Left renal pelvis (tissue), 4 donors: ENCODE measurements around the gene USP15. TPM values are rescaled to one million over a fixed set of nuclear protein-coding genes. Genes with fewer than 3 reads are reported as not detected.
"Not testable (repeated sequence)": the region's sequence is repeated elsewhere in the genome, so short reads cannot be mapped to it uniquely, and the experiment has no call there.

Experiments used
- DNase-seq, 4 donors: peaks; one replicate each; pipeline ENCODE4 v3.0.0-alpha.2; 2013; ENCODE audit warnings: low read depth in 4 of 4, low spot score in 3 of 4
- polyA plus RNA-seq, 4 donors: library from polyadenylated mRNA; unstranded; fragments of 120-200 nt; gene quantifications; one replicate each; pipeline ENCODE4 v1.2.1, GENCODE V29; 2013; ENCODE audit not compliant: insufficient read length in 4 of 4

The USP15 gene
- polyA plus RNA-seq, 4 donors = 42.6 to 51.6 (median 50.0) TPM

GRCh38 chr12:62434494-62435302, 174.5 kb downstream of the USP15 start:
- DNase-seq = no peak

GRCh38 chr12:62435303-62436163, 175.3 kb downstream of the USP15 start:
- DNase-seq = peak; percentile 10 to 48 (median 28)

GRCh38 chr12:62436164-62436503, 175.9 kb downstream of the USP15 start:
- no peak for DNase-seq

GRCh38 chr12:62438098-62438692, 178.0 kb downstream of the USP15 start:
- peak in 3 of 4 donors; percentile 27 to 43 (median 29) for DNase-seq

GRCh38 chr12:62446754-62447452, 186.7 kb downstream of the USP15 start:
- no peak for DNase-seq

- no peak for DNase-seq
Measured at GRCh38 chr12:62448436-62448835, 188.2 kb downstream of the USP15 start.

GRCh38 chr12:62455429-62455828, 195.2 kb downstream of the USP15 start:
- not testable (repeated sequence) for DNase-seq

- no peak for DNase-seq
Measured at GRCh38 chr12:62458626-62459025, 198.4 kb downstream of the USP15 start.

GRCh38 chr12:62459976-62460375, 199.8 kb downstream of the USP15 start:
- no peak for DNase-seq

- DNase-seq = not testable (repeated sequence)
Measured at GRCh38 chr12:62461171-62461837, 201.1 kb downstream of the USP15 start.

GRCh38 chr12:62463252-62463651, 203.0 kb downstream of the USP15 start:
- DNase-seq = not testable (repeated sequence)

Other genes starting within 250 kb of the USP15 start
- 10 to 100 TPM; 59.9 to 71.9 (median 60.5) TPM for gene MON2, start 206.4 kb downstream of the USP15 start, polyA plus RNA-seq